Vagina (tissue), 2 donors: Measurements from ENCODE around the gene CDH24. TPM values are rescaled to one million over a fixed set of nuclear protein-coding genes. Genes with fewer than 3 reads are reported as not detected.

Source experiments
- DNase-seq, 2 donors: peaks; one replicate each; pipeline ENCODE4 v3.0.0-alpha.2; 2017; ENCODE audit errors: extremely low spot score in 2 of 2
- H3K27ac ChIP-seq: fragments of 200-600 bp; sonication (generic); one replicate; pipeline ENCODE4 v1.5.1; 2019
- H3K27me3 ChIP-seq: fragments of 200-600 bp; sonication (generic); one replicate; pipeline ENCODE4 v1.5.1; 2019
- H3K36me3 ChIP-seq, 2 donors: fragments of 200-600 bp; sonication (generic); one replicate each; pipeline ENCODE4 v1.5.1; 2017 to 2019
- H3K4me1 ChIP-seq: fragments of 200-600 bp; sonication (generic); one replicate; pipeline ENCODE4 v1.5.1; 2019
- H3K4me3 ChIP-seq, 2 donors: fragments of 200-600 bp; sonication (generic); 1 replicate in 1 of 2; 2 replicates in 1 of 2; pipeline ENCODE4 v1.5.1; 2016 to 2019
- H3K9me3 ChIP-seq: fragments of 200-600 bp; sonication (generic); one replicate; pipeline ENCODE4 v1.5.1; 2019
- CTCF ChIP-seq, 3 experiments: fragments of 450-650 bp in 2 of 3; fragments of 200-600 bp in 1 of 3; sonication (generic) in 1 of 3; IDR thresholded peaks; one replicate each; pipeline ENCODE4 v1.5.1; 2017 to 2019; ENCODE audit warnings: antibody characterized with exemption in 3 of 3, mild to moderate bottlenecking in 2 of 3, moderate library complexity in 2 of 3
- POLR2A ChIP-seq, 2 donors: fragments of 450-650 bp; IDR thresholded peaks; one replicate each; pipeline ENCODE4 v1.6.1; 2017; ENCODE audit warnings: antibody characterized with exemption in 2 of 2, mild to moderate bottlenecking in 2 of 2, moderate library complexity in 2 of 2
- POLR2AphosphoS5 ChIP-seq, 2 donors: sonication (generic); formaldehyde crosslinking; IDR thresholded peaks; one replicate each; pipeline ENCODE4 v1.9.0; 2017; ENCODE audit warnings: antibody characterized with exemption in 2 of 2, mild to moderate bottlenecking in 2 of 2, low read depth in 1 of 2; ENCODE audit not compliant: insufficient read depth in 1 of 2
- intact Hi-C: fragments of 100-400 bp; cut with DNase I; formaldehyde crosslinking; loops from one replicate; pipeline ENCODE4 v1.15.1; 2023
- total RNA-seq: library from RNA; depleted of rRNA; stranded (reverse); fragments of >200 nt; gene quantifications from one replicate; pipeline ENCODE4 v1.2.3, GENCODE V29; 2016

The CDH24 gene
- total RNA-seq, 1 donor from 2014 or later: 5.4 TPM

GRCh38 chr14:23068789-23069412 is 11.6 kb upstream of the CDH24 start:
- intact Hi-C loops: no loop called here
- TF ChIP-seq POLR2AphosphoS5 (IDR thresholded peaks at IDR 0.05; ENCODE audit: insufficient read depth in 1 of 2, low read depth in 1 of 2) (peak in 1 of 2 donors; percentile 64), CTCF (IDR thresholded peaks at IDR 0.05) (peak; percentile 94 to 98 (median 97)), POLR2A (IDR thresholded peaks at IDR 0.05) (no peak)
- Histone ChIP-seq H3K27me3 (no peaks in the 10 kb centered on the region), H3K9me3 (no peaks in the 10 kb centered on the region), H3K27ac (peak overlapping the region; percentile 90), H3K36me3 (peaks cover 0 to 62% of the 10 kb centered on the region in 2 donors), H3K4me3 (no peak overlapping the region), H3K4me1 (peaks cover 58% of the 10 kb centered on the region)
- peak in 1 of 2 donors; percentile 88 for DNase-seq

GRCh38 chr14:23067847-23068788 is 10.8 kb upstream of the CDH24 start:
- H3K27me3 ChIP-seq: no peaks in the 10 kb centered on the region
- TF ChIP-seq CTCF (IDR thresholded peaks at IDR 0.05): no peak
- no peak for TF ChIP-seq POLR2A (IDR thresholded peaks at IDR 0.05)
- TF ChIP-seq POLR2AphosphoS5 (IDR thresholded peaks at IDR 0.05; ENCODE audit: insufficient read depth in 1 of 2, low read depth in 1 of 2): no peak
- H3K9me3 ChIP-seq: no peaks in the 10 kb centered on the region
- H3K4me1 ChIP-seq: peaks cover 54% of the 10 kb centered on the region
- intact Hi-C loops: no loop called here
- no peak overlapping the region for H3K4me3 ChIP-seq
- no peak overlapping the region for H3K27ac ChIP-seq
- H3K36me3 ChIP-seq: peaks cover 0 to 63% of the 10 kb centered on the region in 2 donors
- peak; percentile 85 to 87 for DNase-seq

GRCh38 chr14:23066855-23067744 is 9.8 kb upstream of the CDH24 start:
- peaks cover 0 to 63% of the 10 kb centered on the region in 2 donors for H3K36me3 ChIP-seq
- peak in 1 of 2 donors; percentile 52 for DNase-seq
- H3K4me1 ChIP-seq: peaks cover 51% of the 10 kb centered on the region
- no peaks in the 10 kb centered on the region for H3K27me3 ChIP-seq
- intact Hi-C loops: no loop called here
- no peak overlapping the region for H3K27ac ChIP-seq
- H3K9me3 ChIP-seq: no peaks in the 10 kb centered on the region
- H3K4me3 ChIP-seq: no peak overlapping the region
- no peak for TF ChIP-seq POLR2A (IDR thresholded peaks at IDR 0.05)
- no peak for TF ChIP-seq CTCF (IDR thresholded peaks at IDR 0.05)
- TF ChIP-seq POLR2AphosphoS5 (IDR thresholded peaks at IDR 0.05; ENCODE audit: insufficient read depth in 1 of 2, low read depth in 1 of 2): no peak

GRCh38 chr14:23066368-23066767 is 9.0 kb upstream of the CDH24 start:
- H3K27me3 ChIP-seq: no peaks in the 10 kb centered on the region
- H3K36me3 ChIP-seq: peaks cover 0 to 67% of the 10 kb centered on the region in 2 donors
- TF ChIP-seq POLR2A (IDR thresholded peaks at IDR 0.05): no peak
- TF ChIP-seq CTCF (IDR thresholded peaks at IDR 0.05): no peak
- no peak for TF ChIP-seq POLR2AphosphoS5 (IDR thresholded peaks at IDR 0.05; ENCODE audit: insufficient read depth in 1 of 2, low read depth in 1 of 2)
- H3K9me3 ChIP-seq: no peaks in the 10 kb centered on the region
- no peak for DNase-seq
- H3K4me3 ChIP-seq: no peak overlapping the region
- no peak overlapping the region for H3K27ac ChIP-seq
- peaks cover 47% of the 10 kb centered on the region for H3K4me1 ChIP-seq
- intact Hi-C loops: no loop called here
